OCI-LY3 (cell line): ENCODE results near the gene APBB1IP.
"Not testable (repeated sequence)": the region's sequence is repeated elsewhere in the genome, so short reads cannot be mapped to it uniquely, and the experiment has no call there.

Experiments
- H2AFZ ChIP-seq: fragments of 200-600, 300-600 bp; shearing (Covaris generic); 2 replicates; pipeline ENCODE4 v1.6.0; 2014; ENCODE audit warnings: antibody characterized with exemption, low read depth, low read length
- H3K27ac ChIP-seq: fragments of 200-600, 300-600 bp; sonication (generic); 2 replicates; pipeline ENCODE4 v1.5.1; 2014; ENCODE audit warnings: mild to moderate bottlenecking, low read length, moderate library complexity, mixed read lengths
- H3K27me3 ChIP-seq: fragments of 200-600, 300-600 bp; sonication (generic); 2 replicates; pipeline ENCODE4 v1.6.1; 2014; ENCODE audit warnings: low read depth, low read length, mixed read lengths
- H3K36me3 ChIP-seq: fragments of 200-600, 300-600 bp; sonication (generic); replicated peaks from 2 replicates; pipeline ENCODE3; 2014; ENCODE audit warnings: low read depth, low read length, mixed read lengths
- H3K4me1 ChIP-seq: fragments of 300-600, 200-600 bp; sonication (generic); 2 replicates; pipeline ENCODE4 v1.6.1; 2014; ENCODE audit warnings: low read length, mixed read lengths
- H3K4me2 ChIP-seq: fragments of 200-600, 300-600 bp; sonication (generic); 2 replicates; pipeline ENCODE4 v1.6.1; 2014; ENCODE audit warnings: low read length, mixed read lengths
- H3K4me3 ChIP-seq: fragments of 300-600, 200-600 bp; sonication (generic); 2 replicates; pipeline ENCODE4 v1.5.1; 2014; ENCODE audit warnings: antibody characterized with exemption, mild to moderate bottlenecking, low read length, moderate library complexity
- H3K79me2 ChIP-seq: fragments of 300-600, 200-600 bp; shearing (Covaris generic); 2 replicates; pipeline ENCODE4 v1.6.1; 2014; ENCODE audit warnings: mild to moderate bottlenecking, low read length, mixed read lengths
- H3K9ac ChIP-seq: fragments of 300-600, 200-600 bp; shearing (Covaris generic); 2 replicates; pipeline ENCODE4 v1.6.0; 2014; ENCODE audit warnings: mild to moderate bottlenecking, low read length, moderate library complexity
- H3K9me3 ChIP-seq: fragments of 200-600, 300-600 bp; shearing (Covaris generic); 2 replicates; pipeline ENCODE4 v1.6.1; 2014; ENCODE audit warnings: low read length, mixed read lengths; ENCODE audit not compliant: insufficient read depth
- H4K20me1 ChIP-seq: fragments of 200-600, 300-600 bp; sonication (generic); 2 replicates; pipeline ENCODE4 v1.6.1; 2016; ENCODE audit warnings: low read length, mixed read lengths; ENCODE audit not compliant: insufficient read depth
- CTCF ChIP-seq: fragments of 200-600, 300-600 bp; sonication (generic); IDR thresholded peaks from 2 replicates; pipeline ENCODE4 v1.5.1; 2014; ENCODE audit warnings: antibody characterized with exemption, low read length, low read depth
- EZH2phosphoT487 ChIP-seq: fragments of 200-600 bp; shearing (Covaris generic); IDR thresholded peaks from 2 replicates; pipeline ENCODE4 v1.6.1; 2018; ENCODE audit warnings: antibody characterized with exemption, mixed run types, low read depth

Gene APBB1IP

GRCh38 chr10:26468700-26469099 lies 30.6 kb downstream of the APBB1IP start:
- TF ChIP-seq EZH2phosphoT487, result no peak
- no peak for TF ChIP-seq CTCF
- Histone ChIP-seq H3K36me3 (peaks cover 23% of the 10 kb centered on the region), H3K4me3 (0 out of 2 replicates have a peak overlapping the region, but pooled peaks have one; percentile 0), H4K20me1 (peaks cover 26% of the 10 kb centered on the region), H3K79me2 (peaks cover 95% of the 10 kb centered on the region), H3K9me3 (no peaks in the 10 kb centered on the region), H3K27me3 (no peaks in the 10 kb centered on the region), H2AFZ (no peak overlapping the region), H3K27ac (peak overlapping the region; percentile 26; the same call in 1 of the 2 replicates), H3K9ac (no peak overlapping the region), H3K4me1 (peaks cover 76% of the 10 kb centered on the region), H3K4me2 (peak overlapping the region; percentile 56)

- H3K36me3 ChIP-seq, result peaks cover 15% of the 10 kb centered on the region
- TF ChIP-seq CTCF, result no peak
- no peak for TF ChIP-seq EZH2phosphoT487
Observed at GRCh38 chr10:26472492-26472778, 34.3 kb downstream of the APBB1IP start.

GRCh38 chr10:26474026-26474425 lies 35.9 kb downstream of the APBB1IP start:
- Histone ChIP-seq H3K79me2 (peaks cover 86% of the 10 kb centered on the region), H3K4me3 (no peak overlapping the region), H3K27ac (no peak overlapping the region), H4K20me1 (peaks cover 14% of the 10 kb centered on the region), H3K9ac (no peak overlapping the region), H2AFZ (no peak overlapping the region), H3K27me3 (no peaks in the 10 kb centered on the region), H3K36me3 (peaks cover 14% of the 10 kb centered on the region), H3K4me1 (peaks cover 52% of the 10 kb centered on the region), H3K4me2 (no peak overlapping the region), H3K9me3 (no peaks in the 10 kb centered on the region)
- no peak for TF ChIP-seq EZH2phosphoT487
- TF ChIP-seq CTCF, result no peak

More at GRCh38 chr10:26472492-26472778, 34.3 kb downstream of the APBB1IP start:
- Histone ChIP-seq H2AFZ (no peak overlapping the region), H4K20me1 (peaks cover 15% of the 10 kb centered on the region), H3K4me3 (peak overlapping the region; percentile 62; the same call in 1 of the 2 replicates), H3K27ac (no peak overlapping the region), H3K9me3 (no peaks in the 10 kb centered on the region), H3K79me2 (peaks cover 86% of the 10 kb centered on the region), H3K4me2 (peak overlapping the region; percentile 55), H3K27me3 (no peaks in the 10 kb centered on the region), H3K4me1 (peaks cover 60% of the 10 kb centered on the region), H3K9ac (no peak overlapping the region)

- H3K27me3 ChIP-seq, H3K4me3 ChIP-seq, H3K9me3 ChIP-seq, H3K9ac ChIP-seq, H2AFZ ChIP-seq: not testable (repeated sequence)
- Histone ChIP-seq H4K20me1 (peaks cover 14% of the 10 kb centered on the region), H3K79me2 (peaks cover 86% of the 10 kb centered on the region), H3K4me2 (peak overlapping the region; percentile 14; the same call in 1 of the 2 replicates), H3K36me3 (peaks cover 11% of the 10 kb centered on the region), H3K27ac (0 out of 2 replicates have a peak overlapping the region, but pooled peaks have one; percentile 5), H3K4me1 (peaks cover 55% of the 10 kb centered on the region)
Observed at GRCh38 chr10:26474845-26475244, 36.7 kb downstream of the APBB1IP start.
